Daoy (cell line): ENCODE data around the gene MS4A5. TPM values are rescaled to one million over a fixed set of nuclear protein-coding genes. Genes with fewer than 3 reads are reported as not detected.
"Not testable (repeated sequence)": the region's sequence is repeated elsewhere in the genome, so short reads cannot be mapped to it uniquely, and the experiment has no call there.

Experiments used
- DNase-seq: peaks from one replicate; pipeline ENCODE4 v3.0.0-alpha.2; 2015; ENCODE audit warnings: low read depth
- total RNA-seq: library from RNA; depleted of rRNA; stranded (reverse); fragments of >200 nt; shearing (Covaris generic); gene quantifications from 2 replicates; pipeline ENCODE4 v1.2.3, GENCODE V29; 2014; rRNA removed

The MS4A5 gene
- not detected in 2 replicates for total RNA-seq

- DNase-seq, result no peak
Measured at GRCh38 chr11:60429272-60429671, at the start of gene MS4A5. Gene MS4A5, plus strand, starts transcription at chr11:60429572. Its CDS starts 103 bp downstream, at chr11:60429675.

- no peak for DNase-seq
Measured at GRCh38 chr11:60389279-60389910, 40.0 kb upstream of the MS4A5 start.

- DNase-seq, result no peak
Measured at GRCh38 chr11:60390419-60390818, 39.0 kb upstream of the MS4A5 start.

GRCh38 chr11:60392361-60392760, 37.0 kb upstream of the MS4A5 start:
- no peak for DNase-seq

GRCh38 chr11:60393016-60393415, 36.4 kb upstream of the MS4A5 start:
- DNase-seq, result no peak

- no peak for DNase-seq
Measured at GRCh38 chr11:60394666-60395380, 34.5 kb upstream of the MS4A5 start.

GRCh38 chr11:60396382-60396781, 33.0 kb upstream of the MS4A5 start, which contains the start of gene MS4A14:
Gene MS4A14, plus strand, starts transcription at chr11:60396459. Its CDS starts 120 bp downstream, at chr11:60396579.
- no peak for DNase-seq

GRCh38 chr11:60396799-60397198, 32.6 kb upstream of the MS4A5 start:
- DNase-seq, result no peak

- DNase-seq, result no peak
Measured at GRCh38 chr11:60420015-60420414, 9.4 kb upstream of the MS4A5 start.

GRCh38 chr11:60422609-60423008, 6.8 kb upstream of the MS4A5 start:
- DNase-seq, result no peak

GRCh38 chr11:60428517-60428916, 855 bp upstream of the MS4A5 start:
- DNase-seq, result peak; percentile 83

GRCh38 chr11:60431251-60431650, 1.9 kb downstream of the MS4A5 start:
- DNase-seq, result no peak

- no peak for DNase-seq
Measured at GRCh38 chr11:60433401-60433800, 4.0 kb downstream of the MS4A5 start.

- no peak for DNase-seq
Measured at GRCh38 chr11:60447070-60447469, 17.7 kb downstream of the MS4A5 start.

GRCh38 chr11:60447846-60448245, 18.5 kb downstream of the MS4A5 start:
- DNase-seq, result no peak

- DNase-seq, result not testable (repeated sequence)
Measured at GRCh38 chr11:60451185-60451584, 21.8 kb downstream of the MS4A5 start.

- no peak for DNase-seq
Measured at GRCh38 chr11:60454212-60454611, 24.8 kb downstream of the MS4A5 start.

- DNase-seq, result no peak
Measured at GRCh38 chr11:60455531-60456042, 26.2 kb downstream of the MS4A5 start, which contains the start of gene MS4A1. Gene MS4A1, plus strand, starts transcription at chr11:60455847. Its CDS starts 6,528 bp downstream, at chr11:60462375.

GRCh38 chr11:60457576-60457975, 28.2 kb downstream of the MS4A5 start:
- no peak for DNase-seq

- DNase-seq, result no peak
Measured at GRCh38 chr11:60459345-60459744, 30.0 kb downstream of the MS4A5 start.

- DNase-seq, result no peak
Measured at GRCh38 chr11:60468829-60469228, 39.5 kb downstream of the MS4A5 start.

- no peak for DNase-seq
Measured at GRCh38 chr11:60469723-60470122, 40.4 kb downstream of the MS4A5 start.

GRCh38 chr11:60477035-60477445, 47.7 kb downstream of the MS4A5 start:
- no peak for DNase-seq
